GM21423 (cell line): ENCODE measurements around the gene RAB33A.
"Not testable (repeated sequence)": the region's sequence is repeated elsewhere in the genome, so short reads cannot be mapped to it uniquely, and the experiment has no call there.

Experiments used
- ATAC-seq: cut with Tn5 transposase; IDR thresholded peaks from one replicate; pipeline ENCODE4 v1.9.1; 2021; ENCODE audit warnings: mild to moderate bottlenecking, moderate library complexity; ENCODE audit not compliant: unreplicated experiment

Gene RAB33A

GRCh38 chrX:130231184-130231583 is 59.4 kb downstream of the RAB33A start:
- not testable (repeated sequence) for ATAC-seq
